ENCODE data around the gene NSRP1. TPM values are rescaled to one million over a fixed set of nuclear protein-coding genes. Genes with fewer than 3 reads are reported as not detected.

Gene NSRP1
- total and polyA plus RNA-seq, 2 of the 8 experiments (the other 6 are each of a cell fraction or from before 2014, with no cell fraction given) = 6.1 to 22.4 TPM

GRCh38 chr17:30203471-30203981 is 86.9 kb downstream of the NSRP1 start:
- Histone ChIP-seq H4K91ac (replicated peaks; ENCODE audit: insufficient read length, low read length) (no peak overlapping the region), H3K4me2 (ENCODE audit: insufficient read depth in 1 of 2, low read depth in 2 of 2, low read length in 2 of 2) (no peak overlapping the region), H2AK5ac (ENCODE audit: low read depth, low read length) (no peak overlapping the region), H3K23me2 (ENCODE audit: low read depth, low read length) (no peaks in the 10 kb centered on the region; the same call in 1 of the 2 replicates), H2AFZ (ENCODE audit: low read length) (peak overlapping the region; percentile 43; the same call in 1 of the 2 replicates), H3K14ac (ENCODE audit: insufficient read length) (no peak overlapping the region), H3K79me2 (ENCODE audit: control insufficient read depth in 1 of 2, insufficient read depth in 2 of 2, low read length in 2 of 2) (no peaks in the 10 kb centered on the region), H3K4ac (replicated peaks; ENCODE audit: insufficient read length, low read depth, low read length) (no peak overlapping the region), H4K20me1 (replicated peaks in 1 of 2; ENCODE audit: control insufficient read depth in 1 of 2, insufficient read depth in 2 of 2, low read length in 2 of 2) (no peaks in the 10 kb centered on the region), H4K5ac (ENCODE audit: insufficient read length, low read depth, low read length) (no peak overlapping the region), H4K8ac (ENCODE audit: extremely low read depth, insufficient read depth, low read length) (peak overlapping the region; percentile 62; the same call in 1 of the 2 replicates), H3K4me3 (ENCODE audit: extremely low read depth in 1 of 4, insufficient read depth in 2 of 4, low read depth in 3 of 4, low read length in 4 of 4) (no peak overlapping the region), H3K56ac (replicated peaks; ENCODE audit: insufficient read length, low read depth, low read length) (no peak overlapping the region), H3K79me1 (ENCODE audit: low read depth, low read length) (no peaks in the 10 kb centered on the region), H3K4me1 (replicated peaks in 1 of 4; ENCODE audit: control insufficient read depth in 3 of 4, insufficient read depth in 4 of 4, low read length in 3 of 4) (no peaks in the 10 kb centered on the region), H3K9ac (replicated peaks in 1 of 4; ENCODE audit: extremely low read depth in 1 of 4, low read depth in 3 of 4, low read length in 3 of 4) (no peak overlapping the region), H2BK5ac (ENCODE audit: low read depth, low read length) (no peak overlapping the region), H3K9me3 (ENCODE audit: insufficient read depth in 2 of 2, low read depth in 1 of 2, low read length in 1 of 2) (no peaks in the 10 kb centered on the region), H3K18ac (ENCODE audit: extremely low read depth, low read length) (peak overlapping the region; percentile 25; the same call in 1 of the 2 replicates), H3K36me3 (ENCODE audit: control insufficient read depth in 2 of 4, insufficient read depth in 4 of 4, low read length in 3 of 4) (no peaks in the 10 kb centered on the region), H3K27me3 (replicated peaks in 1 of 4; ENCODE audit: control insufficient read depth in 3 of 4, extremely low read depth in 1 of 4, insufficient read depth in 3 of 4, low read length in 3 of 4) (no peaks in the 10 kb centered on the region), H3K27ac (ENCODE audit: low read depth, low read length) (no peak overlapping the region), H2BK20ac (ENCODE audit: low read length) (no peak overlapping the region), H2BK12ac (ENCODE audit: low read depth, low read length) (no peak overlapping the region), H2BK15ac (ENCODE audit: low read length) (no peak overlapping the region), H2BK120ac (replicated peaks; ENCODE audit: low read depth, low read length) (no peak overlapping the region), H3K23ac (ENCODE audit: insufficient read length) (no peak overlapping the region)
- TF ChIP-seq CHD2 (IDR thresholded peaks at IDR 0.05; ENCODE audit: low read length) (no peak), ZNF274 (IDR thresholded peaks at IDR 0.05; ENCODE audit: borderline replicate concordance, extremely low read depth, low read length) (no peak), RAD21 (IDR thresholded peaks at IDR 0.05 in 1 of 2, conservative IDR thresholded peaks at IDR 0.05 in 1 of 2; ENCODE audit: low read depth in 2 of 2, low read length in 2 of 2) (peak; percentile 54 to 63), CTCF (IDR thresholded peaks at IDR 0.05; ENCODE audit: control extremely low read depth in 1 of 3, insufficient read depth in 1 of 3, low read depth in 1 of 3, low read length in 3 of 3) (peak; percentile 57 to 71 (median 67))
- CTCF ChIA-PET (ENCODE audit: partially characterized antibody) = interaction anchor here (0.6 to 3.8 kb wide), 13 partner anchors 9 to 1085 kb away, joined by 3 to 26 read pairs (median 4); no protein-coding TSS in a partner anchor
- DNase-seq (ENCODE audit: low read depth in 1 of 2, low spot score in 2 of 2) = peak; percentile 21 to 56
- FAIRE-seq = no peak
- 70% methylated on average over 6 of the region's 6 CpGs; no CpG with 5 or more reads in 1 of the 2 experiments for WGBS, 2 experiments (ENCODE audit: extremely low coverage in 1 of 2, insufficient coverage in 1 of 2, insufficient read length in 1 of 2, insufficient replicate concordance in 2 of 2, low coverage in 1 of 2, low lambda C conversion rate in 2 of 2, missing lambda C conversion rate in 1 of 2)
- POLR2A ChIA-PET (ENCODE audit: partially characterized antibody) = interaction anchor here (0.7 to 2.2 kb wide), 6 partner anchors 12 to 78 kb away, joined by 3 to 6 read pairs (median 3); no protein-coding TSS in a partner anchor
